RWPE1 (cell line): Measurements from ENCODE around the gene FBH1.

Experiments
- CTCF ChIA-PET: fragments of 350-600 bp; sonication (Branson Sonifier 250); formaldehyde crosslinking; extraction: SDS; loops from one replicate; lab custom pipeline; 2021; lab: Yijun Ruan, JAX
- POLR2A ChIA-PET: fragments of 400-600 bp; formaldehyde crosslinking; extraction: SDS; loops from one replicate; lab custom pipeline; 2020; ENCODE audit warnings: antibody characterized with exemption; ENCODE audit not compliant: low non-redundant PET; lab: Yijun Ruan, JAX
- DNase-seq: peaks from one replicate; pipeline ENCODE4 v3.0.0; 2012; ENCODE audit warnings: low spot score
- H3K27ac ChIP-seq: fragments of 450-650 bp; 2 replicates; pipeline ENCODE4 v1.5.1; 2017
- CTCF ChIP-seq: fragments of 450-650 bp; conservative IDR thresholded peaks from 2 replicates; pipeline ENCODE4 v1.5.1; 2017; ENCODE audit warnings: low read depth, mild to moderate bottlenecking

FBH1 gene

GRCh38 chr10:5885619-5886018 lies 4.4 kb upstream of the FBH1 start:
- no peak for TF ChIP-seq CTCF
- no peak for DNase-seq
- ChIA-PET CTCF (interaction anchor here (0.8 kb wide), 1 partner anchor 1071 kb away, joined by 3 read pairs; no protein-coding TSS in a partner anchor), POLR2A (no interaction called here)
- no peak overlapping the region for H3K27ac ChIP-seq

- ChIA-PET CTCF (interaction anchor here (0.6 kb wide), 1 partner anchor 448 kb away, joined by 4 read pairs; no protein-coding TSS in a partner anchor), POLR2A (no interaction called here)
- no peak for TF ChIP-seq CTCF
- H3K27ac ChIP-seq, result no peak overlapping the region
- no peak for DNase-seq
Measured at GRCh38 chr10:5887029-5887428, 3.0 kb upstream of the FBH1 start.

- no peak for TF ChIP-seq CTCF
- no peak overlapping the region for H3K27ac ChIP-seq
- no peak for DNase-seq
- CTCF ChIA-PET, result interaction anchor here (0.6 kb wide), 1 partner anchor 449 kb away, joined by 4 read pairs; no protein-coding TSS in a partner anchor
- POLR2A ChIA-PET, result no interaction called here
Measured at GRCh38 chr10:5887641-5888040, 2.4 kb upstream of the FBH1 start.

GRCh38 chr10:5888351-5888750 lies 1.7 kb upstream of the FBH1 start:
- no peak for DNase-seq
- POLR2A ChIA-PET, result no interaction called here
- peak overlapping the region; percentile 81 for H3K27ac ChIP-seq
- CTCF ChIA-PET, result interaction anchor here (0.6 kb wide), 1 partner anchor 281 kb away, joined by 3 read pairs; no protein-coding TSS in a partner anchor
- TF ChIP-seq CTCF, result no peak

- TF ChIP-seq CTCF, result 0 out of 2 replicates have a peak, but pooled peaks have one; percentile 22
- H3K27ac ChIP-seq, result peak overlapping the region; percentile 81
- peak; percentile 25 for DNase-seq
- ChIA-PET POLR2A (interaction anchor here (0.6 kb wide), 1 partner anchor 147 kb away, joined by 5 read pairs; no protein-coding TSS in a partner anchor), CTCF (no interaction called here)
Measured at GRCh38 chr10:5888843-5889623, 1.0 kb upstream of the FBH1 start.

- DNase-seq, result peak; percentile 36
- CTCF ChIA-PET, result interaction anchor here (0.6 kb wide), 1 partner anchor 465 kb away, joined by 3 read pairs; no protein-coding TSS in a partner anchor
- POLR2A ChIA-PET, result interaction anchor here (0.6 to 0.7 kb wide), 4 partner anchors 76 to 516 kb away, joined by 3 read pairs; partner anchors contain the start of gene GDI2
- peak overlapping the region; percentile 81 for H3K27ac ChIP-seq
- no peak for TF ChIP-seq CTCF
Measured at GRCh38 chr10:5890452-5890915, 441 bp downstream of the FBH1 start.
